Activated T-cell treated with anti-CD3 and anti-CD28 coated beads for 24 hours (primary cell): ENCODE results near the gene TFPI.
A peak's percentile ranks its signal among the peaks of the same experiment; 100 is the strongest.

ENCODE experiments used
- DNase-seq: peaks from one replicate; pipeline ENCODE4 v3.0.0-alpha.2; 2020; ENCODE audit warnings: low read depth

TFPI gene

GRCh38 chr2:187503700-187504099 is 50.5 kb downstream of the TFPI start:
- no peak for DNase-seq

- DNase-seq = no peak
Measured at GRCh38 chr2:187502467-187502866, 51.8 kb downstream of the TFPI start.

DNA sequence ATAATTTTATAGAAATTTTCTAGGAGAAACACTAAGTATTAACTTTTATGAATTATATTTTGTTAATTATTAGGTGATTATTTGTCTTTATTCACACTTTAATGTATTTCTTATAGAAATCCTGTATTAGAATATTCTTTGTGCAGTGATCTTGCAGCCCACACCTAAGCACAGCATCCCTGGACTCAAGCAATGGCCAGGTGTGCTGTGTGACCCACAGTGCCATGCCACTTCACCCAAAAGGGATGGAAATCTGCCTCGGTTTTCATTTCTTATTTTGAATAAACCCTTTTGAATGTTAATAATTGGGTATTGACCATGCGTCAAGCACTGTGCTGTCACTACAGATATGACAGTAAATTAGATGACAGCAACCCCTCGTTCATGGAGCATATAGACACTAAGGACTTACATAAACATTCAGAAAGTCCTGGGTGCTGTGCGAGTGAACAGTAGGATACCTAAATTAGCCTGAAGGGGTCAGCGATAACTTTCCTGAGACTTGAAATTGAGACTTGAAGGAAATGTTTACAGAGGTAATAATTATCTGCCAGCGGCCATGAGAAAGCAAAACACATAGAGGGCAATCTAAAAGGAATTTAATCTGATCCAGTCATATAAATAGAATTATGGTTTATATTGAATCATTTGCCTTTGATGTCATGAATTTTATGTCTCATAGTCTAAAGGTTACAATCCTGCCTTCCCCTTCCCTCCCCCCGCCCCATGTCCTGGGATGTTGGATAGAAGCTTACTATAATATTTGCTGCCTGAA is 53.5 kb downstream of the TFPI start:
- no peak for DNase-seq

- DNase-seq = peak; percentile 37
Measured at GRCh38 chr2:187499941-187500532, 54.2 kb downstream of the TFPI start.

DNA sequence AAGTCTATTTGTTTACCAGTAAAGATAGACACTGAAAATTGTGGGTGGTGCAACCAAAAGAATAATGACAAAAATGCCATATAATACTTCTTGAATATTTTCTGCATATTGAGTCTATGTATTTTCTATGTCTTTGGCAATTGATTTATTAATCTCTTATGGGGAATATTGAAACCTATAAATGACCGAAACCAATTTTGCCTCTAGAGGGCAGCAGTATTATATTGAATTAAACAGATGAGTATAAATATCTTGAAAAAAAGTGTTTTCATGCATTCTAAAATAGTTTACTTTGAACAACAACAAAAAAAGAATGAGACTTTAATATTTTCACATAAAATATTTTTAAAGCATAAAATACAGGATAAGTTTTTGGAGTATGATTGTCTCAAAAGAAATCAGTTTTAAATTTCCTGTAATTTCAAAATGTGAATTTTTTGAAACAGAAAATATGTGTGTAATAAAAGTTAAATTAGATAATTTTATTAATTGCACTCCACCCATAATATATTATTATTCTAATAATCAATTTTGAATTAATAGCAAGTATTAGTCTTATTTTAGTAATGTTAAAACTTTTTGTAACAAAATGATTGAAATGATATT is 56.3 kb downstream of the TFPI start:
- DNase-seq = no peak

GRCh38 chr2:187497140-187497539 is 57.1 kb downstream of the TFPI start:
- no peak for DNase-seq

GRCh38 chr2:187495324-187495723 is 58.9 kb downstream of the TFPI start:
- no peak for DNase-seq

GRCh38 chr2:187493877-187494568 is 60.2 kb downstream of the TFPI start:
- DNase-seq = no peak

GRCh38 chr2:187493180-187493579 is 61.1 kb downstream of the TFPI start:
- DNase-seq = no peak

DNA sequence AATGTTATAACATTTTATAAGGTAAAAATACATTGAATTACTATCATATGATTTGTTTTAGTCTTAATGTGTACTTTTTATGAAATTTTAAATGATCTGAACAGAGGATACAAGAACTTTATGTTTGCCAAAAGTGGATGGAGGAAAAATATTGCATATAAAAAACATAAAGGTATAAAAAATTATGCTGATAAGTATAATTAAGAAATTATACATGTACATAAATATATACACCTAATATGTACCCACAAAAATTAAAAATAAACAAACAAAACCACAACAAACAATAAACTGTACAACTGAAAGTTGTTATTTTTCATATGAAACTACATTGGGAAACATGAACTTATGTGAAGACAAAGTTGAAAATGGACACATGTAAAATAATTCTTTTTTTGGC is 68.0 kb downstream of the TFPI start:
- DNase-seq = no peak

DNA sequence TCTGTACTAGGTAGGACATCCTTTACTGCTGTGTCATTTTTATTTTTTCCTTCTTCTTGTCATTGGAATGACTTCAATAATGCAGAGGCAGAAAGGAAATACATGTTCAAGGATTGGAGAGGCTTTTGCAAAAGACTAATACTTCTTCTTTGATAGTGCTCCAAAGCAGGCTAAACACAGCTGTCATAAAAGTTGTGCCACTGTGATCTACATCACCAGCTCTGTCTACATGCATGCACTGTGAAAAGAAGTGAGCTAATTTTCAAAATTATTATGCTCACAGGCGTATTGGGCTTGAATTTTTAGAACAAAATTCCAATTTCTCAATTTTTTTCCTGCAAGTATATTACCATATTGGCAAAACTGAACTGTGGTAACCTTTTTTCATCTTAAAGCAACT is 68.7 kb downstream of the TFPI start:
- DNase-seq = no peak

DNA sequence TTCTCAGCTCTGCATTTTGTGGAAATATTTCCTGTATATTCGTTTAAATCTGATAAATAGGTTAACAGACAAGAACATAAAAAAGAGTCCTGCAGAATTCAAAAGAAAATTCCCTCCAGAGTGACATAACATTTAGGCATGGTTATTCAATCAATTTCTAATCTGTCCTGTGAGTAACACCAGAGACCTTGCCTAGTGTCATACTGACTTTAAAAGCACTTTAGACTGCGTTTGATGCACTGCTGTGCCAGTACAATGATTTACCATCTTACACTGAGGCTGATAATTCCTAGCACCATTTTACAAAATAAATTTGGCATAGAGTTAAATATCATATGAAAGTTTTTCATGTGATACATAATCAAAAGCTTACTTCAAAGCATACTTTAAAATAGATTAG is 70.7 kb downstream of the TFPI start:
- no peak for DNase-seq

DNA sequence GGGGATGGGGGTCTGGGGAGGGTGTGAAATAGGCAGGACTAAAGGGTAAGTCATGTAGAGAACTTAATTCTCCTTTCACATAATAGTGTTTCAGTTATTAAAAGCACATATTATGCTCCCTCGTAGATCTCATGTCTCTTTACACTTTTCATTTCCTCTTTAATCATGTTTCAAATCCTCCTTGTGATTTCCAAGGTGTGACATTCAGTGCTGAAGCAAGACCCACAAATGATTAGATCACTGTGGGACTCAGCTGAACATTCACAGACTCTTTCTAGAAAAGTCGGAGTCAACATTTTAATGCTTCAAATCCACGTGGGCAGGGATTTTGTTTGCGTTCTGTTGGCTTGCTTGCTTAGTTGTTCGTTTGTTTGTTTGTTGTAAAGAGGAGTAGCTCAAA is 71.4 kb downstream of the TFPI start:
- no peak for DNase-seq

DNA sequence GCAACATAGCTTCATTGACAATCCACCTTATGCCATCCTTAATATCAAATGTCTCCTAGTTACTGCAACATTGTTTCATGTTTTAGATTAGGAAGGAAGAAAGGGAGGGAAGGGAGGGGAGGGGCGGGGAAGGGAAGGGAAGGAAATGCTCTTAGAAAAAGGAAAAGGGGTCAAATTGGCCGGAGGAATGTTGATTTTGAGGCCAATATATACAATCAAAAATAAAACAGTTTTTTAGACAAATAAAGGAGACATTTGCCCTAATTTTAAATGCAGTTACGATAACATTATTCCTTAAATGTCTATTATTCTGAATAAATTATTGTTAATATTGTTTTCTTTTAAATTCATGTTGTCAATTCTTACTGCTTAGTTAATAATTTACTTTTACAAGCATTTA is 72.7 kb downstream of the TFPI start:
- DNase-seq = no peak

- no peak for DNase-seq
Measured at GRCh38 chr2:187478719-187479118, 75.5 kb downstream of the TFPI start.

DNA sequence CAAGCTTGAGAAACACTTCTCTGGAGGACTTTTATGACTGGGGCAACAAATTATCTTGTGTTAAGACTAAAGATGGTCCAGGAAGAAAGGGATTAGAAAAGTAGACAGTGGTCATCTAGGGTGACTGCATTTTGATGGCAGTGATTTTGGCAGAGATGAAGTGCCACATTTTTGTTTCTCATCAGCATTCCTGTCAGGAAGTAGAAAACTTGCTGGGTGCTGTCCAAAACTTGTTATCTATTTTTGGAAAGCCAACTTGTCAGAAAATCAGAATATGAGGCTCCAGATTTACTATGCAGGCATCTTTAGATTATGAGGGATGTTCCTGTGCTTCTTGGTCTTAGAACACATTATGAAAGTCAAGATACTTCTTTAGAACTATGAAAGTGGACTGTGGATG is 77.2 kb downstream of the TFPI start:
- no peak for DNase-seq

- DNase-seq = no peak
Measured at GRCh38 chr2:187475499-187476248, 78.6 kb downstream of the TFPI start.

GRCh38 chr2:187470698-187471097 is 83.5 kb downstream of the TFPI start:
- DNase-seq = no peak

DNA sequence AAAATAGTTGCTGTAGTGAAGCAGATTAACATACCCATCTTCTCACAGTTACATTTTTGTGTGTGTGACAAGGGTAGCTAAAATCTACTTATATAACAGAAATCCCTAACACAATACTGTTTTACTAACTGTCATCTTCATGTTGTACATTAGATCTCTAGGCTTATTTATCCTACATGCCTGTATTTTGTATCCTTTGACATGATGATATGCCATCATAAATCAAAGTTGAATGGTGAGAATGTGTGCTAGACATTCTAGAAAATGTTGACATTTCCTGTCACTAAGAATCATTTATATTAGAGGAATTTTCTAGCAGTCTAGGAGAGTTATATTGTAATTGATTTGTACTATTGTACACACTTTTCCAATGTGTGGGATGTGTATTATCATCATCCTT is 84.7 kb downstream of the TFPI start:
- DNase-seq = no peak

DNA sequence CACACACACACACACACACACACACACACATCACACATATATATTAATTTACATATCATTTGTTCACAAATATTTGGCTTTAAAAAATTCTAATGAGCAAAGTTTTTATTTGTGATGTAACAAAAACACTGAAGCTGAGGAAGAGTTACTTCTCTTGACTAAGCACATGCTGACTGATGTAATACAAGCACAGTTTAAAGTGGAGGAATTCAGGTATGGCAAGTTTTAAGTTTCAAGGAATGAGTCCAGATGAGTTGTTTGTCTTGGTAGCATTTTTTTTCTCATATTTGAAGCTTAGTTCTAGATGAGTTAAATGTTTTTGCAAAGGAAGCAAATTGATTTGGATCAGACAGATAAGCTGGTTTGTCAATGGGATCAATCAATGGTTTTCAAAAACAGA is 86.0 kb downstream of the TFPI start:
- no peak for DNase-seq

DNA sequence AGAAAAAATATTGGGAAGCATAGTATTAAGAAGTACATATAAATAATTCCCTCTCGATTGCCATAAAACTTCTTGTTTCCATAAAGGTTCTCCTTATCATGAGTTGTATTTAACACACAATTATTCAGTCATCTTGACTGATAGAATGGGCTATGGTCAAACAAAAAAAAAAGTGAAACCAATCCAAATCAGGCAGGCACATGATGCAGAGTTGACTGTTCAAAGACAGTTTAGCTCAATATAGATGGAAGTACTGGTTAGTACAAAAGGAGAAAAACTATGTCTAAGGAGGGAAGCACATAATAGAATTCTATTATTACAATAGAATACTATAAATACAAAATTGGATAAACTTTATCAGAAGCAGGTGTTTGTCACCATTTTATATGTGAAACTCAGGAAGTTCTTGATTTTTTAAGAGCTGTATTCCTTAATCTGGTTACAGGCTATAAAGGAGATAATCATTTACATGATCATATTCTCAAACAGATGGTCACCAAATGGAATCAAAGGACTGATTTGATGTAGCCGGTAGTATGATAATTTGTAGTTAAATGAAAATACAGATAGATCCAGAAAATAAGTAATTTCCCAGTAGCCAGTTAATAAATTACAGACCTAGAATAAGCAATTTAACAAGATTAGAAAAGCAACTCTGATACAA is 88.0 kb downstream of the TFPI start:
- DNase-seq = no peak

- DNase-seq = no peak
Measured at GRCh38 chr2:187462839-187463238, 91.4 kb downstream of the TFPI start.
